NCI-H510A treated with DMSO at 0.1 percent for 48 hours (cell line): ENCODE results near the gene COQ8A.
"Not testable (repeated sequence)": the region's sequence is repeated elsewhere in the genome, so short reads cannot be mapped to it uniquely, and the experiment has no call there.

Source experiments
- DNase-seq: peaks from one replicate; lab custom pipeline; 2025; lab: John Stamatoyannopoulos, UW

COQ8A gene

GRCh38 chr1:226953175-226953800 is 13.2 kb downstream of the COQ8A start:
- no peak for DNase-seq

DNA sequence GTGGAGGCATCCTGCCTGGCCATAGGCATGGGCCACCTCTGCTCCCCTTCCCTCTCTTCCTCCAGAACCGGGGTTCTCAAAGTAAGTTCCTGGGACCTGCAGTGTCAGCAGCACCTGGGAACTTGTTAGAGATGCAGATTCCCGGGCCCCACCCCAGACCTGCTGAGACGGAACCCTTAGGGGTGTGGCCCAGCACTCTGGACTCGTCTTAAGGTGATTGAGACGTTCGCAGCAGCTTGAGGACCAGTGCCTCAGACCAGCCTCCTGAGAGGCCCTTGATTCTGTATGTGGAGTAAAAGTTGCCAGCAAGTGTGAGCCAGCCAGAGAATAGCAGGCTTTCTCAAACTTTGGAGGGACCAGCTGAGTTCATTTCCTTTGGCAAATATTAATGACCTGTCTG is 14.2 kb downstream of the COQ8A start:
- DNase-seq = no peak

- no peak for DNase-seq
These were observed 14.7 kb downstream of the COQ8A start for GRCh38 chr1:226954777-226955176.

GRCh38 chr1:226955857-226956256 is 15.8 kb downstream of the COQ8A start:
- not testable (repeated sequence) for DNase-seq

GRCh38 chr1:226956942-226957713 is 17.0 kb downstream of the COQ8A start:
- DNase-seq = no peak

DNA sequence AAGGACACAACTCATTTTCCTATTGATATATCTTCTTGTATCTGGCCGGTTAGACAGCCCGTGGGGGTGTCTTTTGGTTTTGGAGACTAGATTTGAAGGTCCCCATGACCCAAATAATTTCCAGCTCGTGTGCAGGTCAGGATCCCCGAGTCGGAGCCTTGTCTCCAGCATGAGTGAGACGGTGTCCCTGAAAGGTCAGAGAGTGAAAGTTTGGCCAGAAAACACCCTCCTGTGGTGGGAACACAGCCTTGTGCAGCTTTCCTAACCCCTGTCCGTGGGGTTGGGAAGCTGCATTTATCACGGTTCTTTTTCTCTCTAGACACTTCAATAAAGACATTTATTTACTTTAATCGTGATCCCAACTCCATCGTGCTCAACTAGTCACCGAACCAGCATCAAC is 17.6 kb downstream of the COQ8A start:
- DNase-seq = no peak

- DNase-seq = no peak
These were observed 18.2 kb downstream of the COQ8A start for GRCh38 chr1:226958300-226958699.

GRCh38 chr1:226960256-226960655 is 20.2 kb downstream of the COQ8A start:
- no peak for DNase-seq

GRCh38 chr1:226960944-226961765 is 21.1 kb downstream of the COQ8A start:
- no peak for DNase-seq

GRCh38 chr1:226962421-226963391 is 22.6 kb downstream of the COQ8A start:
- no peak for DNase-seq

DNA sequence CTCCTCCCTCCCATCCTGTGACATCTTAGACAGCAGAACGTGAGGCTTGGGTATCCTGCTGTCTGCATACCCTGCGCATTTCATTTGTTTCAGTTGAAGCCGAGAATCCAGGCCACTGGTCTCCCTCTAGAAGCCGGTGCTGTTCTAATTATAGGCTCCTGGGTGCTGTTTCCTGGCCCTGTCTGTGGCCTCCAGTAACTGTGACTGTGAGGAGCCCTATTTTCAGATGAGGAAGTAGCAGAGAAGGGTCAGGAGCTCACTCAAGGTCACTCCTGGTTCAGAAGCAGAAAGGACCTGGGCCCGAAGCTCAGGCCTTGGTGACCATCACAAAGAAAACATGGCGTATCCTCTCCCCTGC is 24.0 kb downstream of the COQ8A start:
- DNase-seq = no peak

DNA sequence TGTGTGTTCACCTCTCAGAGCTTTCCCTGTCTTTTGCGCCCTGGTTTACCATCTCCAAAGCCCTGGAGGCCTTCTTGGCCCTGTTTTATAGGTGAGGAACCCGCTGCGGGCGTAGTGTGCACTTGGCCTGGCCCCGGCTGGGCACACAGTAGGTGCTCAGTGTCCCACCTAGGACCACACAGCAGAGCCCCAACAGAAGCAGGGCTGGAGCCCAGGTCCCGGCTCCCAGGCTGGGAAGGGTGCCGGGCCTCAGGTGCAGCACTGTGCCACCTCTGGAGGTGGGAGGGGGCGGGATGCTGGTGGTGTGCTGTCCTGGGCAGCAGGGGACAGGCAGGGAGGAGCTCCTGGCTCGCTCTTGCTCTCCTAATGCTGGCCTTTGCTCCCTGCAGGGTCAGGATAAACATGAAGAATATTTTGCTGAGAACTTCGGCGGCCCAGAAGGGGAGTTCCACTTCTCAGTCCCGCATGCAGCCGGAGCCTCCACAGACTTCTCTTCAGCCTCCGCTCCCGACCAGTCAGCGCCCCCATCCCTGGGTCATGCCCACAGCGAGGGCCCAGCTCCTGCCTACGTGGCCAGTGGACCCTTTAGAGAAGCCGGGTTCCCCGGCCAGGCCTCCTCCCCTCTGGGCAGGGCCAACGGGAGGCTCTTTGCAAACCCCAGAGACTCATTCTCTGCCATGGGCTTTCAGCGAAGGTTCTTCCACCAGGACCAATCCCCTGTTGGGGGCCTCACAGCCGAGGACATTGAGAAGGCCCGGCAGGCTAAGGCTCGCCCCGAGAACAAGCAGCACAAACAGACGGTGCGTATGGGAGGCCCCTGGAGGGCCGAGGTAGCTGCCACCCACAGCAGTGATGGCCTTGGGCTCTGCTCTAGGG is 24.8 kb downstream of the COQ8A start:
- no peak for DNase-seq

- DNase-seq = no peak
These were observed 25.7 kb downstream of the COQ8A start for GRCh38 chr1:226965581-226966440.

GRCh38 chr1:226966683-226967082 is 26.6 kb downstream of the COQ8A start:
- no peak for DNase-seq

DNA sequence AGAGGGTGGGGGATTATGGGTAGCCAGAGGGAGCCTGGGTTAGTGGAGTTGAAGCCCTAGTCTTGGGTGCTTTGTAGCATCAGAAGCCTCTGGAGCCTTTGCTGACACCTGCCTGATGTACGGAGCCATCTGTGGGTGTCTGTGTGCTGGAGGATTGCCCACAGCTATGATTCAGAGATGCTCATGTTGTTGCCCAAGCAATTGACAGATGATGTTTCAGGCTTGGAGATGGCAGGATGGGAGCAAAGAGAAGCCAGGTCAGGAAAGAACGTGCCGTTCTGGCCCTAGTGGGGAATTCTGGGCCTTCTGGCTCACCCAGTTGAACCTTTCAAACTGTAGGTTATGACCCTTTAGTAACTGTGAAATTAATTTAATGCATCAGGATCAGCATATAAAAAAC is 27.6 kb downstream of the COQ8A start:
- DNase-seq = no peak

GRCh38 chr1:226971765-226972164 is 31.7 kb downstream of the COQ8A start:
- no peak for DNase-seq

DNA sequence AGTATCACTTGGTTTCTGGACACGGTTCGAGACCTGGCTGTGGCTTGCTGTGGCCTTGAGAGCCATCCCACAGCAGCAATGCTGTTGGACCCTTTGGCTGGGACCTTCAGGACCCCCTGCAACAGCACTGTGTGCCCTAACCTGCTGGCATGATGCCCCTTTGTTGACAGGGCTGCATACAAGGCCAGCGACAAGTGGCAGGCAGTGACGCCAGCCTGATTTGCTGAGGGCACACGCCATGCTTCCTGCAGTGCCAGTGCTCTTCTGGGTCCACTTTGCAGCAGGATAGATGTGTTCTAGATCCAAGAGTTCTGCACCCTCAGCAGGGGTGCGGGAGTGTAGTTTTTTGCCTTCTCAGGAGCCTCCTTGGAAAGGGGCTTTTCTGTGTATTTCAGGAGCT is 32.8 kb downstream of the COQ8A start:
- DNase-seq = no peak

GRCh38 chr1:226973371-226973897 is 33.3 kb downstream of the COQ8A start:
- no peak for DNase-seq

DNA sequence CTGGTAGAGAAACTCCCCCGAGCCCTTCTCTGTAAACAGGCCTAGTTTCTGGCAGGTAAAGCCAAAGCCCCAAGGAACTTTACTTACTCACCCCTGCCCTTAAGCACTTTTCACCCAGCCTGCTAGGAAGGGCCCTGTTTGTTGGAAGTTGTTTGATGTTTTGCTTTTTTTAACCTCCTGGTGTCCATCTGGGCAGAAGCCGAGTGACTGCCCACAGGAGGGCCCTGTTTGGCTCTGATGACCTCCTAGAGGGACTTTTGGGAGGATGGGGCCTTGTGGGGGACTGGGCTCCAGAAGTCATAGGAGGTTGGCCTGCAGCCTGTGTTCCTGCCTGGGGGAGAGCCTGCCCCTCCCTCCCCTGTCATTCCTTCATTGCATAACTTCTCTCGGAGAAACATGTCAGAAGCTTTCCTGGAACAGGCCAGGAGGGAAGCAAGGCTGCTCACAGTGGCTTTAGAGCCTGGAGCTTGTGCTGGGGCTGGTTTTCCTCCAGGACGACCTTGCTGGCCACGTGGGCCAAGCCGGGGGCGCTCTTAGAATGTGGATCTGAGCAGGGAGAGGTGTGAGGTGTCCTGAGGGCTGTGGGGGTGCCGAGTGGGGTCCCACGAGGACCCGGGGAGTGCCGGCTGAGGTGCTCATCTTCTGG is 33.9 kb downstream of the COQ8A start:
- DNase-seq = no peak
